GM12878 (cell line): ENCODE data around the gene OR5H6. TPM values are rescaled to one million over a fixed set of nuclear protein-coding genes. Genes with fewer than 3 reads are reported as not detected.

Experiments used
- ATAC-seq: fragments of 200-7000 bp; cut with Tn5 transposase; 3 replicates; pipeline ENCODE4 v1.9.1; 2020; ENCODE audit warnings: mild to moderate bottlenecking, moderate library complexity
- BruUV-seq: library from RNA; stranded (reverse); fragments of 400-500 nt; replicated peaks from 2 replicates; lab custom pipeline; 2021; lab: Mats Ljungman, UMichigan
- CTCF ChIA-PET: fragments of 300-600 bp; sonication (Branson Sonifier 250); formaldehyde crosslinking; extraction: SDS; loops from one replicate; lab custom pipeline; 2021; ENCODE audit warnings: inconsistent platforms; lab: Yijun Ruan, JAX
- POLR2A ChIA-PET: fragments of 350-600 bp; formaldehyde crosslinking; extraction: SDS; loops from one replicate; lab custom pipeline; 2021; ENCODE audit warnings: inconsistent platforms; lab: Charles Lee
- RAD21 ChIA-PET: fragments of 300-600 bp; sonication (Branson Sonifier 250); formaldehyde crosslinking; loops from one replicate; lab custom pipeline; 2023; ENCODE audit warnings: antibody characterized with exemption; ENCODE audit not compliant: unreplicated experiment; lab: Charles Lee
- SMC1A ChIA-PET: fragments of 300-600 bp; sonication (Branson Sonifier 250); formaldehyde crosslinking; loops from one replicate; lab custom pipeline; 2023; ENCODE audit not compliant: unreplicated experiment, uncharacterized antibody; lab: Charles Lee
- DNase-seq: peaks from one replicate; pipeline ENCODE4 v3.0.0-alpha.2; 2011; ENCODE audit warnings: low read depth, low spot score
- FAIRE-seq: peaks from 3 replicates; lab custom pipeline; 2011; peaks lifted over from hg19 to GRCh38; lab: Jason Lieb, UNC
- H2AFZ ChIP-seq: 2 replicates; pipeline ENCODE4 v1.6.0; 2011; ENCODE audit warnings: low read depth, low read length, control low read depth; ENCODE audit not compliant: control insufficient read depth
- H3K27ac ChIP-seq: 2 replicates; pipeline ENCODE4 v1.5.1; 2011; ENCODE audit warnings: control low read depth; ENCODE audit not compliant: control insufficient read depth, insufficient read depth
- H3K27me3 ChIP-seq, 2 experiments: replicated peaks in 1 of 2; 2 replicates each; pipeline versions ENCODE4 v1.6.0 to v1.6.1; 2011; ENCODE audit warnings: low read length in 1 of 2; ENCODE audit not compliant: control insufficient read depth in 2 of 2, insufficient read depth in 2 of 2
- H3K36me3 ChIP-seq, 2 experiments: 2 replicates each; pipeline ENCODE4 v1.5.1; 2011; ENCODE audit warnings: low read length in 1 of 2; ENCODE audit not compliant: control insufficient read depth in 2 of 2, insufficient read depth in 2 of 2
- H3K4me1 ChIP-seq: 2 replicates; pipeline ENCODE4 v1.6.1; 2011; ENCODE audit warnings: mild to moderate bottlenecking, low read length, moderate library complexity, mixed read lengths; ENCODE audit not compliant: control insufficient read depth, insufficient read depth
- H3K4me2 ChIP-seq: 2 replicates; pipeline ENCODE4 v1.6.0; 2011; ENCODE audit warnings: control low read depth; ENCODE audit not compliant: control insufficient read depth, insufficient read depth
- H3K4me3 ChIP-seq: fragments of 200-600 bp; sonication (generic); 2 replicates; pipeline ENCODE4 v1.5.1; 2016
- H3K79me2 ChIP-seq: 2 replicates; pipeline ENCODE4 v1.6.0; 2011; ENCODE audit warnings: low read length; ENCODE audit not compliant: control insufficient read depth, insufficient read depth
- H3K9ac ChIP-seq: 2 replicates; pipeline ENCODE4 v1.8.0; 2011; ENCODE audit warnings: low read length, control low read depth, mixed read lengths; ENCODE audit not compliant: control insufficient read depth, insufficient read depth
- H3K9me3 ChIP-seq: replicated peaks from 3 replicates; pipeline ENCODE4 v1.5.1; 2011; ENCODE audit warnings: mild to moderate bottlenecking, low read length; ENCODE audit not compliant: control insufficient read depth, insufficient read depth
- H4K20me1 ChIP-seq: 2 replicates; pipeline ENCODE4 v1.6.0; 2011; ENCODE audit not compliant: control insufficient read depth, insufficient read depth
- BCL11A ChIP-seq: IDR thresholded peaks from 2 replicates; pipeline ENCODE4 v1.6.1; 2011; ENCODE audit warnings: low read depth, low read length
- BCL3 ChIP-seq: IDR thresholded peaks from 2 replicates; pipeline ENCODE4 v1.6.1; 2011; ENCODE audit warnings: borderline replicate concordance, low read depth, mild to moderate bottlenecking, moderate library complexity, low read length; ENCODE audit not compliant: insufficient read depth, poor library complexity, severe bottlenecking
- BCLAF1 ChIP-seq: fragments of 450-650 bp; IDR thresholded peaks from 2 replicates; pipeline ENCODE4 v1.6.1; 2017; ENCODE audit warnings: antibody characterized with exemption, mild to moderate bottlenecking, moderate library complexity
- CBFB ChIP-seq: IDR thresholded peaks from 2 replicates; pipeline ENCODE4 v1.6.1; 2016; ENCODE audit warnings: antibody characterized with exemption, low read depth
- CHD1 ChIP-seq: IDR thresholded peaks from 2 replicates; pipeline ENCODE4 v1.6.1; 2012; ENCODE audit warnings: low read depth, low read length, improper control_type of control experiment
- EGR1 ChIP-seq, 2 experiments: IDR thresholded peaks; 1 replicate in 1 of 2; 2 replicates in 1 of 2; pipeline ENCODE4 v1.6.1; 2011 to 2012; ENCODE audit warnings: low read depth in 2 of 2, low read length in 2 of 2, borderline replicate concordance in 1 of 2, mild to moderate bottlenecking in 1 of 2, moderate library complexity in 1 of 2
- ESRRA ChIP-seq: IDR thresholded peaks from 2 replicates; pipeline ENCODE4 v1.6.1; 2012; ENCODE audit warnings: mild to moderate bottlenecking, low read length, improper control_type of control experiment
- IRF4 ChIP-seq: IDR thresholded peaks from 2 replicates; pipeline ENCODE4 v1.6.1; 2011; ENCODE audit warnings: low read depth, low read length
- JUNB ChIP-seq: IDR thresholded peaks from 2 replicates; pipeline ENCODE4 v1.6.1; 2016; ENCODE audit warnings: antibody characterized with exemption, mild to moderate bottlenecking
- MXI1 ChIP-seq: fragments of 150-350 bp; IDR thresholded peaks from 2 replicates; pipeline ENCODE4 v1.6.1; 2011; ENCODE audit warnings: low read depth, mild to moderate bottlenecking, inconsistent platforms, low read length, improper control_type of control experiment
- NBN ChIP-seq: fragments of 450-650 bp; IDR thresholded peaks from 2 replicates; pipeline ENCODE4 v1.6.1; 2016
- NR2F1 ChIP-seq: fragments of 450-650 bp; conservative IDR thresholded peaks from 2 replicates; pipeline ENCODE4 v1.6.1; 2017; ENCODE audit warnings: mild to moderate bottlenecking
- RUNX3 ChIP-seq: IDR thresholded peaks from 2 replicates; pipeline ENCODE4 v1.6.1; 2012; ENCODE audit warnings: low read length, inconsistent platforms
- SMARCA5 ChIP-seq: fragments of 450-650 bp; IDR thresholded peaks from 2 replicates; pipeline ENCODE4 v1.6.1; 2017; ENCODE audit warnings: mild to moderate bottlenecking
- SP1 ChIP-seq: IDR thresholded peaks from one replicate; pipeline ENCODE4 v1.6.1; 2011; ENCODE audit warnings: low read depth, low read length
- STAT1 ChIP-seq: fragments of 450-650 bp; conservative IDR thresholded peaks from 2 replicates; pipeline ENCODE4 v1.6.1; 2014; ENCODE audit warnings: antibody characterized with exemption, mild to moderate bottlenecking
- TAF1 ChIP-seq: IDR thresholded peaks from 2 replicates; pipeline ENCODE4 v1.6.1; 2011; ENCODE audit warnings: mild to moderate bottlenecking, low read depth, low read length, borderline replicate concordance
- TBL1XR1 ChIP-seq: IDR thresholded peaks from 2 replicates; pipeline ENCODE4 v1.6.1; 2012; ENCODE audit warnings: low read depth, low read length, improper control_type of control experiment
- TCF7 ChIP-seq: IDR thresholded peaks from 2 replicates; pipeline ENCODE4 v1.6.1; 2014; ENCODE audit warnings: antibody characterized with exemption, borderline replicate concordance
- USF1 ChIP-seq: IDR thresholded peaks from 2 replicates; pipeline ENCODE4 v1.6.1; 2011; ENCODE audit warnings: borderline replicate concordance, low read depth, mild to moderate bottlenecking, moderate library complexity, mixed read lengths, low read length; ENCODE audit not compliant: insufficient read depth; ENCODE audit errors: extremely low read length
- WRNIP1 ChIP-seq: IDR thresholded peaks from 2 replicates; pipeline ENCODE4 v1.6.1; 2011; ENCODE audit warnings: low read depth, low read length, improper control_type of control experiment, borderline replicate concordance
- ZBED1 ChIP-seq: IDR thresholded peaks from 2 replicates; pipeline ENCODE4 v1.6.1; 2016; ENCODE audit warnings: borderline replicate concordance
- ZNF622 ChIP-seq: fragments of 450-650 bp; IDR thresholded peaks from 2 replicates; pipeline ENCODE4 v1.6.1; 2017; ENCODE audit warnings: mild to moderate bottlenecking, inconsistent platforms
- WGBS: methylation state at CpG from one replicate; pipeline ENCODE4 v1.1.6; 2016; ENCODE audit warnings: low lambda C conversion rate; ENCODE audit not compliant: insufficient replicate concordance, insufficient coverage; ENCODE audit errors: missing lambda C conversion rate; 5-methylcytosine and 5-hydroxymethylcytosine counted together
- in situ Hi-C: fragments of 300-500 bp; cut with MboI; formaldehyde crosslinking; loops from 9 replicates; pipeline ENCODE4 v1.14.3; 2018; ENCODE audit warnings: mixed read lengths
- intact Hi-C: fragments of 100-400 bp; cut with micrococcal nuclease; formaldehyde crosslinking; loops from one replicate; pipeline ENCODE4 v1.14.2; 2022; ENCODE audit not compliant: unreplicated experiment
- polyA plus RNA-seq, 11 experiments: library from polyadenylated mRNA; depleted of rRNA in 4 of 11; unstranded in 6 of 11; stranded (reverse) in 5 of 11; fragments of >200 nt; fragmentation: Nextera tagmentation in 4 of 11; fragmentation: Illumina TruSeq in 1 of 11; extraction: Ambion mirVana in 4 of 11; extraction: Trizol in 1 of 11; gene quantifications; 1 replicate in 1 of 11; 2 replicates in 10 of 11; pipeline versions ENCODE4 v1.2.1 to v1.2.3, GENCODE V29; 2011 to 2016; ENCODE audit warnings: inconsistent platforms in 2 of 11, missing spikeins in 2 of 11, low read depth in 1 of 11
- total RNA-seq, 4 experiments: library from RNA; depleted of rRNA in 3 of 4; stranded (reverse); fragments of >200 nt in 3 of 4; fragmentation: Illumina TruSeq in 1 of 4; extraction: Trizol in 1 of 4; gene quantifications; 2 replicates each; pipeline versions ENCODE4 v1.2.1 to v1.2.3, GENCODE V29; 2013 to 2021

The OR5H6 gene
- total and polyA plus RNA-seq, 10 of the 15 experiments (the other 5 are each of a cell fraction or from before 2014, with no cell fraction given), result 1.2 TPM; not detected in 9

GRCh38 chr3:98233468-98233867, 30.6 kb upstream of the OR5H6 start:
- H2AFZ ChIP-seq, result peak overlapping the region; percentile 39
- peak; percentile 86 for ATAC-seq
- TF ChIP-seq CHD1 (no peak), EGR1 (IDR thresholded peaks at IDR 0.05; ENCODE audit: borderline replicate concordance in 1 of 2, low read depth in 2 of 2, low read length in 2 of 2) (no peak), JUNB (no peak), MXI1 (no peak), BCL3 (no peak), ZBED1 (no peak), ZNF622 (no peak), STAT1 (no peak), NBN (peak; percentile 41; the same call in 1 of the 2 replicates), RUNX3 (peak; percentile 45; the same call in 1 of the 2 replicates), CBFB (no peak), TAF1 (no peak), BCLAF1 (peak; percentile 6; the same call in 1 of the 2 replicates), TCF7 (no peak), WRNIP1 (no peak), BCL11A (no peak), USF1 (no peak), SMARCA5 (0 out of 2 replicates have a peak, but pooled peaks have one; percentile 30), TBL1XR1 (no peak), ESRRA (no peak), NR2F1 (0 out of 2 replicates have a peak, but pooled peaks have one; percentile 17), IRF4 (no peak), SP1 (no peak)

More at GRCh38 chr3:98233468-98233867, 30.6 kb upstream of the OR5H6 start:
- ChIA-PET RAD21 (interaction anchor here (1.3 kb wide), 1 partner anchor 8 kb away, joined by 4 read pairs; no protein-coding TSS in a partner anchor), POLR2A (no interaction called here), SMC1A (interaction anchor here (0.9 kb wide), 1 partner anchor 111 kb away, joined by 3 read pairs; no protein-coding TSS in a partner anchor), CTCF (interaction anchor here (1.4 to 2.5 kb wide), 2 partner anchors 45 to 339 kb away, joined by 4 to 8 read pairs; no protein-coding TSS in a partner anchor)
- Histone ChIP-seq H3K79me2 (no peaks in the 10 kb centered on the region), H3K4me3 (no peak overlapping the region), H3K4me2 (peak overlapping the region; percentile 28; the same call in 1 of the 2 replicates), H3K27ac (no peak overlapping the region), H3K9ac (no peak overlapping the region; the same call in 1 of the 2 replicates), H3K4me1 (no peaks in the 10 kb centered on the region), H4K20me1 (no peaks in the 10 kb centered on the region), H3K36me3 (no peaks in the 10 kb centered on the region), H3K9me3 (no peaks in the 10 kb centered on the region; the same call in 1 of the 3 replicates), H3K27me3 (no peaks in the 10 kb centered on the region)
- no peak for FAIRE-seq
- intact Hi-C loops (loop anchor here (5.0 to 10.0 kb wide), 3 partner anchors 94 to 361 kb away; partner anchors contain the start of gene CPOX), in situ Hi-C loops (no loop called here)
- peak; percentile 72 for DNase-seq
- WGBS, result 2% methylated on average over 5 of the region's 5 CpGs
- no TSS peak for BruUV-seq
